MM.1S (cell line): ENCODE measurements around the gene PKHD1.

ENCODE experiments used
- EZH2 ChIP-seq: fragments of 300-600 bp; sonication (generic); optimal IDR thresholded peaks from 2 replicates; pipeline ENCODE3; 2017; ENCODE audit warnings: low read depth, mild to moderate bottlenecking, antibody characterized with exemption, low read length, mixed read lengths
- EZH2phosphoT487 ChIP-seq: fragments of 300-600 bp; sonication (generic); IDR thresholded peaks from 2 replicates; pipeline ENCODE4 v1.6.1; 2018; ENCODE audit warnings: antibody characterized with exemption, low read length
- TF ChIP-seq, protein P1 (sequence below): fragments of 300-600 bp; sonication (generic); IDR thresholded peaks from 2 replicates; pipeline ENCODE4 v1.5.1; 2016; ENCODE audit warnings: antibody characterized with exemption, low read length, mixed read lengths

DNA sequence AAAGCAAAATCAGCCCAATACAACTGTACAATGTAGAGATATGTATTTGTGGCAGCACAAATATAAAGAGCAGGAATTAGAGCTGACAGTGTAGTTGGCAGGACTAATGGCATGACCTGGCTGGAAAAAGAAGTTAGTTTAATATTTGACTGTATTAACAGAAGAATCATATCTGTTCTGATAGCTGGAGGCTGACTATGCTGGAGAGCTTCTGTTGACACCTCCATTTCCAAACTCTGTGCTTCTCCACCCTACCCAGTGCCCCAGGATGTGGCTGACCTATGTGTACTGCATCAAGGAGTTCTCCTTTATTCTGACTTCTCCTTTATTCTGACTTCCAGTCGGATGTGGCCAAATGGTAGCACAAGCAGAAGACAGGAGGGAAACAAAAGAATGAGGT, 299.3 kb downstream of the PKHD1 start:
- TF ChIP-seq, protein P1, sequence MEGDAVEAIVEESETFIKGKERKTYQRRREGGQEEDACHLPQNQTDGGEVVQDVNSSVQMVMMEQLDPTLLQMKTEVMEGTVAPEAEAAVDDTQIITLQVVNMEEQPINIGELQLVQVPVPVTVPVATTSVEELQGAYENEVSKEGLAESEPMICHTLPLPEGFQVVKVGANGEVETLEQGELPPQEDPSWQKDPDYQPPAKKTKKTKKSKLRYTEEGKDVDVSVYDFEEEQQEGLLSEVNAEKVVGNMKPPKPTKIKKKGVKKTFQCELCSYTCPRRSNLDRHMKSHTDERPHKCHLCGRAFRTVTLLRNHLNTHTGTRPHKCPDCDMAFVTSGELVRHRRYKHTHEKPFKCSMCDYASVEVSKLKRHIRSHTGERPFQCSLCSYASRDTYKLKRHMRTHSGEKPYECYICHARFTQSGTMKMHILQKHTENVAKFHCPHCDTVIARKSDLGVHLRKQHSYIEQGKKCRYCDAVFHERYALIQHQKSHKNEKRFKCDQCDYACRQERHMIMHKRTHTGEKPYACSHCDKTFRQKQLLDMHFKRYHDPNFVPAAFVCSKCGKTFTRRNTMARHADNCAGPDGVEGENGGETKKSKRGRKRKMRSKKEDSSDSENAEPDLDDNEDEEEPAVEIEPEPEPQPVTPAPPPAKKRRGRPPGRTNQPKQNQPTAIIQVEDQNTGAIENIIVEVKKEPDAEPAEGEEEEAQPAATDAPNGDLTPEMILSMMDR: no peak
- TF ChIP-seq EZH2: no peak
- TF ChIP-seq EZH2phosphoT487: no peak
